ENCODE data around the gene PDCD1.

DNA sequence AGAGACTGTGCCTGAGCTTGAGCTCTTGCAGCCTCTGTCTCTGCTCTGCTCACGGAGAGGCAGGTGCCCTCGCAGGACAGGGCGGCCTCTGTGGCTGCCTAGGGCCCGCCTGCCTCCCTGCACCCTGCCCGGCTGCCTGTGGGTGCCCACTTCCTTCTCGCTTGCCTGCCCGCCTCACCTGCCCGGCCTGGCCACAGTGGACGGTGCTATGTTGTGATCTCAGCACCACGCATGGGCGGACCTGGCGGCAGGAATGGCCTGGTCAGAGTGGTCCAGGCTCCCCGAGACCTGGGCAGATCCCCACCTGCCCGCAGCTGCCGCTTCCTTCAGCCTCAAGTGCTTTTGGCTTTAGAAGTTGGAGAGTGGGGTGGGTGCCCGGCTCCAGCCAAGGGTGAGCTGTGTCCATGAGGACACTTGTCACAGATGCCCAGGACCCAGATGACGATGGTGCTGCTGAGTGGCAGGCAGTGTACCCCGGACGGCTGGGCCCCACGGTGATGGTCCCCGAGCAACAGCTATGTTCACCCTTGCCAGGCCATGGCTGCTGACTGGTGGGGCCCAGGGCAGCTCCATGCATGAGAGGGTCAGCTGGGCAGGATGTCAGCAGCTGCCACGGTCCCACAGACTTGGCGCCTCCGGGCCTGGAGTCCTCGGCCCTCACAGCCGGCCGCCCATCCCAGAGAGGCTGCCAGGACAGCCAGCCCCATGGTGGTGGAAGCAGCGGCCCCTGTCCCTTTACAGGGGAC lies 36.2 kb upstream of the PDCD1 start:
- TF ChIP-seq, protein P1, sequence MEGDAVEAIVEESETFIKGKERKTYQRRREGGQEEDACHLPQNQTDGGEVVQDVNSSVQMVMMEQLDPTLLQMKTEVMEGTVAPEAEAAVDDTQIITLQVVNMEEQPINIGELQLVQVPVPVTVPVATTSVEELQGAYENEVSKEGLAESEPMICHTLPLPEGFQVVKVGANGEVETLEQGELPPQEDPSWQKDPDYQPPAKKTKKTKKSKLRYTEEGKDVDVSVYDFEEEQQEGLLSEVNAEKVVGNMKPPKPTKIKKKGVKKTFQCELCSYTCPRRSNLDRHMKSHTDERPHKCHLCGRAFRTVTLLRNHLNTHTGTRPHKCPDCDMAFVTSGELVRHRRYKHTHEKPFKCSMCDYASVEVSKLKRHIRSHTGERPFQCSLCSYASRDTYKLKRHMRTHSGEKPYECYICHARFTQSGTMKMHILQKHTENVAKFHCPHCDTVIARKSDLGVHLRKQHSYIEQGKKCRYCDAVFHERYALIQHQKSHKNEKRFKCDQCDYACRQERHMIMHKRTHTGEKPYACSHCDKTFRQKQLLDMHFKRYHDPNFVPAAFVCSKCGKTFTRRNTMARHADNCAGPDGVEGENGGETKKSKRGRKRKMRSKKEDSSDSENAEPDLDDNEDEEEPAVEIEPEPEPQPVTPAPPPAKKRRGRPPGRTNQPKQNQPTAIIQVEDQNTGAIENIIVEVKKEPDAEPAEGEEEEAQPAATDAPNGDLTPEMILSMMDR (IDR thresholded peaks at IDR 0.05) = no peak
- TF ChIP-seq EP300 (IDR thresholded peaks at IDR 0.05) (no peak), POLR2A (IDR thresholded peaks at IDR 0.05) (no peak), POLR2AphosphoS5 (IDR thresholded peaks at IDR 0.05) (no peak)

All from suprapubic skin (tissue), 4 donors.